Nucleus accumbens (tissue), 56 donors: ENCODE data around the gene GJD4.
A peak's percentile ranks its signal among the peaks of the same experiment; 100 is the strongest.

Experiments used
- DNase-seq, 56 donors: peaks; one replicate each; lab custom pipeline; 2025; lab: John Stamatoyannopoulos, UW

GJD4 gene

GRCh38 chr10:35577926-35578617 lies 27.1 kb upstream of the GJD4 start:
- DNase-seq: no peak

- DNase-seq: no peak
Observed at GRCh38 chr10:35578618-35578956, 26.6 kb upstream of the GJD4 start.

GRCh38 chr10:35579116-35579515 lies 26.0 kb upstream of the GJD4 start:
- no peak for DNase-seq

DNA sequence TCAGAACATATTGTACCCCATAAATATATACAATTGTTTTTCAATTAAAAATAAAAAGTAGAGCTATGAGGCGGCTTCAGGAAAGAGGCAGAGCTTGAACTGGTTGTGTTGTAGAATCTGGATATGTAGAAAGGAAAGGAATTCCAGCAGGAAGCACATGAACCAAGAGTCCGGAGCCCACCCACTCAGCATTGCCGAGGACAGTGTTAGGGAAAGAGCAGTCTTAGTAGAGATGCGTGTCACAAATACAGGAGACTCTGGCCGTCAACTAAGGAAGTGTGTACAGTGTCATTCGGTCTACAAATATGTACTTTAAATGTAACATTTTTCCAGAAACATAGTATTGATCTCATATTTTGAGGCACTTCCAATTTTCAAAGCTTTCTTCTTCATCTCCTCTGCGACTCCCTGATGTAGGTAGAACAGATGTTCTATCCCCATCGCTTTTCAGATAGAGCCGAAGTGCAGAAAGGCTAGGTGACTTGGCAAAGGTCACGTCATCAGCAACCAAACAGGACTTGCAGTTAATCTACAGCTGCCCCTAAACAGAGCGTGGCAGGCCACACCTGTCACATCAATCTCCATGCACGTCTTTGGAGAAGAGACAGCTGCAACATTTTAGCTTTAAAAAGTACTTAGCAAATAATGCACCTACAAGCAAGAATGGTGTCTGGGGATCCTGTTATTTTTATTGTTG lies 25.3 kb upstream of the GJD4 start:
- DNase-seq: no peak

DNA sequence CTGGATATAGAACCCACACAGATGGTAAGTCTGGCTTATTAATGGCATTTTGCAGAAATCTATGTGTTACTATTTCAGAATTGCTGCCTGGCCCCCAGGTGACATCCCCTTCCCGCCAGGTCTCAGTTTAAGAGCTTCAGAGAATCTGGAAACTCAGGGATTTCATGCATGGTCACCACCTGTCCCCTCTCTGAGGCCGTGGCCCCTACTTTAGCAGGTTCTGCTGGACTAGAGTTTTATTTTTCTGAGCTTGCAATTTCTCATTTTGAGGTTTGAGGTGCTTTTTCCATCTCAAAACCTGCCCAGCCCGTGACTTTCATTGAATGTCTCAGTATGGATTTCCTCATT lies 24.7 kb upstream of the GJD4 start:
- DNase-seq: no peak

DNA sequence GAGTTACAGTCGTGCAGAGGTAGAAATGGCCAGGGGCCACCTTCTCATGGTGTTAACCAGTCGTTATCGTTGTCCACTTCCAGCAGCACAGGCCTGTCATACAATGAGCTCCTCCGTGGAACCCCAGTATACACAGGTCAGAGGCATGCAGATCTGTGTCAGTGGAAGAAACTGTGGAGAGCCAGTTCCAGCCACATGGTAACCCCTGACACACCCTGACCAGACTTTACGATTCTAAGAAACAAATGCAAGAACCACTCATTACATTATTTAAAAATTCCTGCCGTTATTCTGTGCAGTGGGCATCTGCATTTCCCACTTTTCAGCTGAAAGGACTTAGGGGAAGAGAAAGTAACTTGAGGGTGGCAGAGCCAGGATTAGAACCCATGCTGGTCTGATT lies 23.5 kb upstream of the GJD4 start:
- DNase-seq: no peak

DNA sequence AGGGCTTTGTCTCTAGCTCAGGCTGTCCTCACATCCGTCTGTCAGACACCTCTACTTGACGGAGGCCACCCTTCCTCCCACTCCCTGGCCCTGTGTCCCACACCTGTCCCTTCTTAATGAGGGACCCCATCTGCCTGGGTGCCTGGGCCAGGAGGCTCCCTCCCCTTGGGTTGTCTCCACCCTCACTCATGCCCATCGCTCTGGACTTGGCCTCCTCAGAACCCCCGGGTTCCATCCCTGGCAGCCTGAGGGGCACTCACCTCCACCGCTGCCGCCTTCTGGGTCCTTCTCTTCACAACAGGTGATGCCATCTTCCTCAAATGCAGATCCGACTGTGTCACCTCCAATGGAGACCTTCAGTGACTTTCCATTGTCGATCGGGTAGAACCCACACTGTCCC lies 20.2 kb upstream of the GJD4 start:
- DNase-seq: no peak

DNA sequence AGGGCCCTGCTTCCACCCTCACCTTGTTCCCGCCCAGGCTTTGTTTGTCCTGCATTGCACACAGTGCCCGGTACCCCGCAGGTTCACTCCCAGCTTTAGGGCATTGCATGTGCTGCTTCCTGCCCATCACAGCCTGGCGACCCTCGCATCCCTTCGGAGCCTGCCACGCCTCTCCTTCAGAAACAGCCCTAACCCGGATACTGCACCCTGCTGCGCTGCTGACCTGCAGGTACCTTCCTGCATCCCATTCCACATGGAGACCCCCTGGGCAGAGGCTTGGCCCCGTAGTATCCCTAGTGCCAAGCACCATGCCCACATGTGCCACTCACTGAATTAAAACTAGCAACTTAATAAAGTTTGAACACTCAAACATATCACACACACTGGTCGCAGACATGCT lies 19.8 kb upstream of the GJD4 start:
- no peak for DNase-seq

DNA sequence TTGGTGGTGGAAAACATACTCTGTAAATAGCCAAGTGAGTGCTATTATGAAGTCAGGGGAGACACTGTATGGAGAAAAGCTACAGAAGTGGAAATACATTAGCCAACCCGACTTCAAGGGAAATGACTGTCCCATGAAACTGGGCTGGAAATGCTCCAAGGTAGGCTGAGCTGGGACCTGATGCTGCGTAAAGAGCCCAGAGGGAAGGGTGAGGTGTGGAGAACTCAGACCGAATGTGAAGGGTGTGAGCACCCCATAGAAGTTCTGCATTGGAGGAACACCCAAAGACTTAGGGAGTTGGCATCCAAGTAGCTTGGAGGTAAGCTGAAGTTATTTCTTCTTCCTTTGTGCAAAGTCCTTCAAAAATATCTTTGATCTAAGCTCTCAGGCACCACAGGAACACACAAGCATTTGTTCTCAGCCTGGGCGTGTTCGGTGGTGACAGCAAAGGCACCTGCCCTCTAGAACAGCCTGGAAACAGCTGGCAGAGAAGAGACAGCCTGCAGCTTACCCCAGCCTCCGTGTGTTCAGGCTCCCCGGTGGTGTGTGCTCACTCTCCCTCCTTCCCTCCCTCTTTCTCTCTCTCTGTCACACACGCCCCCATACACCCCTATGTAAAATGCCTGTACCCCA lies 19.1 kb upstream of the GJD4 start:
- peak in 1 of 56 donors; percentile 3 for DNase-seq

GRCh38 chr10:35588836-35589235 lies 16.3 kb upstream of the GJD4 start:
- DNase-seq: no peak

DNA sequence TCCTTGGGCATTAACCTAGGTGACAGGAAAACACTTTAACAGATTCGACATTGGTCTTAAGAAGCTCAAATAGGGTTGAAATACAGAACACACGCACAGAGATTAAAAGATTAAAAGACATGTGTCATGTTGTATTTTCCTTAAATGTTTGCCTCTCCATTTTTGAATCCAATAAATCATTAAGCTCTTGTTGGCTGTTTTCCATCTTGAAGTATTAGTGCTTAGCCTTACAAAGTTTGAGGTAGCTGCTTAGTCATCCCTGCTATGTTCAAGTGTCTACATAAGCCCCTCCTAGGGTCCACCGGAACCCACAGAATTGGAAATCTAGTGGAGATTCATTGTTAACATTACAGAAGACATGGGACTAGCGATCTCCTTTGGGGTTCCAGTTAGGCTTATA lies 12.7 kb upstream of the GJD4 start:
- DNase-seq: no peak

DNA sequence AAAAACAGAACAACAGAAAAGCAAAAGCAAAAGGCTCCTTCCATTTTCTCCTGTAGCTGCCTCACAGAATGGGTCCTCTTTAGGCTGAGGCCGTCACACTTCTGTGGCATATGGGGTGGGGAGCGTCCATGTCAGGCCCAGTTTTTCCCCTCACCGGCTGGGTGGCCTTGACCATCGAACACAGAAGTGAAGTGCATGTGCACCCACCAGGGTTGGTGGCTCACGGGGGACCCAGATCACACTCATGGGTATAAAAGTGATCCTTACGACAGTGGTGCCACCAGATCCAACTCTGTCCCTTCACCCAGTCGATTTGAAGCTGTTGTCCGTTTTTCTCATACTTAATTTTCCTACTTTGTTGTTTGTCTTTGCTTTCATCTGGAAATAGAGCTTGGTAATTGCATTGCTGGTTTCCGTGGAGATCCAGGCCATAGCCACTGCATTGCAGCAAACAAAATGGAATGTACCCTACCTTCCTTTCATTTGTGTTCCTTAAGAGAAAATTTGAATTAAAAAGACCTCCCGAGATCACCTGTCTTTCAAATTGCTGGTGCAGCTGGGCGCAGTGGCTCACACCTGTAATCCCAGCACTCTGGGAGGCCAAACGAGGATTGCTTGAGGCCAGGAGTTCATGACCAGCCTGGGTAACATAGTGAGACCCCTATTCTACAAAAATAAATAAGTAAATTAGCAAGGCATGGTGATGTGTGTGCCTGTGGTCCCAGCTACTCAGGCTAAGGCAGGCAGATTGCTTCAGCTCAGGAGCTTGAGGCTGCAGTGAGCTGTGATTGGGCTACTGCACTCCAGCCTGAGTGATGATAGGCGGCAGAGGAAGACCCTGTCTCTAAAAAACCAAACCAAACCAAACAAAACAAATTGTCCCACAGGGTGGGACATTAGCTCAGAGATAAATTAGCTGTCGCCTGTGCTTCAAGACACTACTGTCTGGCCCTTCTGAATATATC lies 10.7 kb upstream of the GJD4 start:
- no peak for DNase-seq

DNA sequence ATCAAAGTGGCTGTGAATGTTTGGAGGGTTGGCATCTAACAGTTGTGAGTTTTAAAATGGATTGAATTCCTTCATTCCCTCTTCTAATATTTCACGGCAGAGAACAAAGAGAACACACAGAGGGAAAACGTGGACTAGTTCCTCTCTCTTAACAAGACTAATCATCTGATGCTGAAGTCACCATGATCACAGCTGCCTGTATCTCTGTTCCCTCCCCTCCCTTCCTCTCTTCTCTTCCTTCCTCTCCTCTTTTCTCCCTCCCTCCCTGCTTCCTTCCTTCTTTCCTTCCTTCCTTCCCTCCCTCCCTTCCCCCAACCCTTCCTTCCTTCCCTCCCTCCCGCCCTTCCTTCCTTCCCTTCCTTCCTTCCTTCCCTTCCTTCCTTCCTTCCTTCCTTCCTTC lies 10.0 kb upstream of the GJD4 start:
- DNase-seq: no peak

GRCh38 chr10:35598379-35598778 lies 6.8 kb upstream of the GJD4 start:
- DNase-seq: no peak

- DNase-seq: no peak
Observed at GRCh38 chr10:35600193-35600592, 4.9 kb upstream of the GJD4 start.

DNA sequence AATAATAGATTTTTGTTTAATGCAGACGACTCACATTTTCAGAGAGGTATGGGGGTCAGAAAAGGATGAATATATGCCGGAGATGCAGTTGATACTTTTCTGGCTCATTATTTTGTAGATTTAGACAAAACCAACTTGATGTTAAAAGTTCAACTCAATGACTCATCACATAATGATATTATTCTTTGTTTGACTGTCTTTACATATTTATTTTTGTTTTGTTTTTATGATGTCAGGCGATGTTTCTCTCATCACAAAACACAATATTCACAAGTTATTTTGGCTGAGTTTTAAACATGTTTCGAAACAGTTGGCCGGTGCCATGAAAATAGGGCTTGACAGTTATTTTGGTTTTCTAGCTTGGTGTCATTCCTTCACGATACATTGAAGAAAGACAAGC lies 1.3 kb downstream of the GJD4 start:
- no peak for DNase-seq

DNA sequence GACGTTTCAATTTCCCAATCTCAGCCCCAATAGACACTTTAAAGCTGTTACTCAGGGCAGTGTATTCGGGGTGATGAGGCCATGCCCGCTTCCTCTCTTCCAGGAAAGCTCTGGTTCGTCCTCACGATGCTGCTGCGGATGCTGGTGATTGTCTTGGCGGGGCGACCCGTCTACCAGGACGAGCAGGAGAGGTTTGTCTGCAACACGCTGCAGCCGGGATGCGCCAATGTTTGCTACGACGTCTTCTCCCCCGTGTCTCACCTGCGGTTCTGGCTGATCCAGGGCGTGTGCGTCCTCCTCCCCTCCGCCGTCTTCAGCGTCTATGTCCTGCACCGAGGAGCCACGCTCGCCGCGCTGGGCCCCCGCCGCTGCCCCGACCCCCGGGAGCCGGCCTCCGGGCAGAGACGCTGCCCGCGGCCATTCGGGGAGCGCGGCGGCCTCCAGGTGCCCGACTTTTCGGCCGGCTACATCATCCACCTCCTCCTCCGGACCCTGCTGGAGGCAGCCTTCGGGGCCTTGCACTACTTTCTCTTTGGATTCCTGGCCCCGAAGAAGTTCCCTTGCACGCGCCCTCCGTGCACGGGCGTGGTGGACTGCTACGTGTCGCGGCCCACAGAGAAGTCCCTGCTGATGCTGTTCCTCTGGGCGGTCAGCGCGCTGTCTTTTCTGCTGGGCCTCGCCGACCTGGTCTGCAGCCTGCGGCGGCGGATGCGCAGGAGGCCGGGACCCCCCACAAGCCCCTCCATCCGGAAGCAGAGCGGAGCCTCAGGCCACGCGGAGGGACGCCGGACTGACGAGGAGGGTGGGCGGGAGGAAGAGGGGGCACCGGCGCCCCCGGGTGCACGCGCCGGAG lies 2.6 kb downstream of the GJD4 start:
- DNase-seq: no peak

DNA sequence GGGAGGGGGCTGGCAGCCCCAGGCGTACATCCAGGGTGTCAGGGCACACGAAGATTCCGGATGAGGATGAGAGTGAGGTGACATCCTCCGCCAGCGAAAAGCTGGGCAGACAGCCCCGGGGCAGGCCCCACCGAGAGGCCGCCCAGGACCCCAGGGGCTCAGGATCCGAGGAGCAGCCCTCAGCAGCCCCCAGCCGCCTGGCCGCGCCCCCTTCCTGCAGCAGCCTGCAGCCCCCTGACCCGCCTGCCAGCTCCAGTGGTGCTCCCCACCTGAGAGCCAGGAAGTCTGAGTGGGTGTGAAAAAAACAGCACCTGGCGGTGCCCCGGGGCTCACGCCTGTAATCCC lies 3.2 kb downstream of the GJD4 start:
- no peak for DNase-seq

- no peak for DNase-seq
Observed at GRCh38 chr10:35611750-35612149, 6.6 kb downstream of the GJD4 start.

DNA sequence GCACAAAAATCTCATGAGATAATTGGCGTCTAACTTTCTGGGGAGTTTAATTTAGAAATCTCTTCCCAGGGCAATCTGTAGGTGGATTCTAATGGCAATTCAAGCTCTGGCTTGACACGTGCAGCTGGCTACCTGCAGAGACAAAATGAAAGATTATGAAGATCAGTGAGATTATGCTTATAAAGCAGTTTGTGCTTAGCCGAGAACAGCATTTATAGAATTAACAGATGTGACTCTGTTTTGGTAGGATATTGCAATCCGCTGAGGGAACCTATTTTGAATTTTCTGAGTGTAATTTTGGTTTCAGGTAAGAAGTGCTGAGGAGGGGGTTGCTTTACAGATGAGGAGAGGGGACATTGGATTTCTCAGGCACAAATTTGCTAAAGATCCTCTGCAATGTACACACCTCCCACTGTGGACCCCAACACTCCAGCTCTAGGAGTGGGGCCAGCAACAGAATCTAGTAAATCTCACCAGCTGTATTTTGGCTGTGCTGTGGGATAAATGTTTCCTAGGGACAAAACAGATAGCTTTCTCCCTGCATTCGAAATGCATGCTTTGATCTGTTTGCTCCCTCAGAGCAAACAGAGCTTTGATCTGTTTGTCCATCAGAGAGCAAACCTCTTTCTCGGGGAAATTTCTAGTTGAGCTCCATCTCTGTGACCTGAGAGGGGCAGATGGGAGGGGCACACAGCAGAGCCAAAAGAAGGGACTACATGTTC lies 7.4 kb downstream of the GJD4 start:
- no peak for DNase-seq
